Measurements from ENCODE around the gene SLC7A11.

SLC7A11 gene

DNA sequence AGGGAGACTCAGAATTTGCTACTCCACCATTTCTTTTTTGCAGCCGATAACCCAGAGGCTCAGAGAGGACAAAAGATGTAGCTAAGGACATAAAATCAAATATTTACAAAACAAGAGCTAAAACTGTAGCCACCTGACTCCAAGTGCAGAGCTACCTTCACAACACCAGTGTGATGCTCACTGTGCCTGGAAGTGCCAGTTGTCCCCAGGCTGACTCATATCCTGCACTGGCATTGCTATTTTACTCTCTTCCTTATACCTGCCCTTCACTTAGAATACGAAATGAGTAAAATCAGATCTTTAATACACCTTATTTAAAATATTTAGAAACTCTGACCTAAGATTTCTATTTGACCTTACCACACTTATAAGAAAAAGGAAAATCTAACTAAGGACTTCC lies 39.5 kb downstream of the SLC7A11 start:
- DNase-seq (ENCODE audit: low read depth): no peak
- H3K4me3 ChIP-seq (ENCODE audit: low read depth, low read length): no peak overlapping the region
- TF ChIP-seq, protein P1, sequence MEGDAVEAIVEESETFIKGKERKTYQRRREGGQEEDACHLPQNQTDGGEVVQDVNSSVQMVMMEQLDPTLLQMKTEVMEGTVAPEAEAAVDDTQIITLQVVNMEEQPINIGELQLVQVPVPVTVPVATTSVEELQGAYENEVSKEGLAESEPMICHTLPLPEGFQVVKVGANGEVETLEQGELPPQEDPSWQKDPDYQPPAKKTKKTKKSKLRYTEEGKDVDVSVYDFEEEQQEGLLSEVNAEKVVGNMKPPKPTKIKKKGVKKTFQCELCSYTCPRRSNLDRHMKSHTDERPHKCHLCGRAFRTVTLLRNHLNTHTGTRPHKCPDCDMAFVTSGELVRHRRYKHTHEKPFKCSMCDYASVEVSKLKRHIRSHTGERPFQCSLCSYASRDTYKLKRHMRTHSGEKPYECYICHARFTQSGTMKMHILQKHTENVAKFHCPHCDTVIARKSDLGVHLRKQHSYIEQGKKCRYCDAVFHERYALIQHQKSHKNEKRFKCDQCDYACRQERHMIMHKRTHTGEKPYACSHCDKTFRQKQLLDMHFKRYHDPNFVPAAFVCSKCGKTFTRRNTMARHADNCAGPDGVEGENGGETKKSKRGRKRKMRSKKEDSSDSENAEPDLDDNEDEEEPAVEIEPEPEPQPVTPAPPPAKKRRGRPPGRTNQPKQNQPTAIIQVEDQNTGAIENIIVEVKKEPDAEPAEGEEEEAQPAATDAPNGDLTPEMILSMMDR (IDR thresholded peaks at IDR 0.05; ENCODE audit: insufficient read depth, low read depth, low read length, missing control alignments): no peak

DNA sequence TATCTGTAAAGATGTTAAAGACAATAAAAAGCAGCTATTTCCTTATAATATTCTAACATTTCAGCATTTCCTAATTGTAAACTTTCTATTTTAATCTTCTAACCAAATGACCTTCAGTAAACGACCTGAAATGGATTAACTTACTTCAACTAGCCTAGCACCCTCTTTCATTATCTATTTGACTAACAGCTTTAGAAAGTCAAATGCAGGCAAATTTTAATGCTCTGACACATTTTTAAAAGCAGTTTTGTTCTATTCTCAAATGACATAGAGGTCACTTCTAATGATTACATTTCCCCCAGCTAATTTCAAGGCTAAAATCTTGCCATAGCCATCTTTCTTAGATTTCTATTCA lies 41.9 kb downstream of the SLC7A11 start:
- no peak for DNase-seq (ENCODE audit: low read depth)
- H3K4me3 ChIP-seq (ENCODE audit: low read depth, low read length): no peak overlapping the region
- TF ChIP-seq, protein P1 (IDR thresholded peaks at IDR 0.05; ENCODE audit: insufficient read depth, low read depth, low read length, missing control alignments): no peak

DNA sequence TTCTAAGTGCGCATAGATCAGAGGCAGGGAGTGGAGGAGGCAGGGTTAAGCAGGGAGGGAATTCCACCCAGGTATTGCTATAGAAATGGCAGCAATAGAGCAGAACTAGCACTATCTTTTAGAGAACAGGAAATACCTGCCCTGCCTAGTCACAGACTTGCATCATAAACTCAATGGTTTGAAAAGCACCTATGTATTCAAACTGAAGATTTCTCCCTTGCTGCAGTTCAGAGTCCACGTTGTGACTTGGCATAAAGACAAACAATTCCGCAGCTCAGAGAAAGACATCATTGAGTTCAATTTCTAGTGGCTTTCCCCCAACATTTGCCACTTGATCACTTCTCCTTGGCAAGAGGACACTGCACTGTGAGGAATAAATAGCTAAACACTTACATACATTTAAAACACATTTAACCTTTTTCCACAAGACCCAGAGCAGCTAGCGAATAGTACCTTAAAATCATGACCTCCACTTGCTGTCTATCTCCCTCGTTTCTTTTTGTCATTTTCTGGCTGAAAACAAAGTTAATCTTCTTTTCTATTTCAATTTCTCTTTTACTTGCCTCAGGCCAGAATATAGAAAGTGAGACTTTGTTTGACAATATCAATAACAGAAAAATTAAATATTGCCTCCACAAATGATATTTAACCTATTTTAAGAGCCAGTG lies 42.4 kb downstream of the SLC7A11 start:
- TF ChIP-seq, protein P1 (IDR thresholded peaks at IDR 0.05; ENCODE audit: insufficient read depth, low read depth, low read length, missing control alignments): no peak
- peak overlapping the region; percentile 8; the same call in 1 of the 2 replicates for H3K4me3 ChIP-seq (ENCODE audit: low read depth, low read length)
- peak; percentile 30 for DNase-seq (ENCODE audit: low read depth)

DNA sequence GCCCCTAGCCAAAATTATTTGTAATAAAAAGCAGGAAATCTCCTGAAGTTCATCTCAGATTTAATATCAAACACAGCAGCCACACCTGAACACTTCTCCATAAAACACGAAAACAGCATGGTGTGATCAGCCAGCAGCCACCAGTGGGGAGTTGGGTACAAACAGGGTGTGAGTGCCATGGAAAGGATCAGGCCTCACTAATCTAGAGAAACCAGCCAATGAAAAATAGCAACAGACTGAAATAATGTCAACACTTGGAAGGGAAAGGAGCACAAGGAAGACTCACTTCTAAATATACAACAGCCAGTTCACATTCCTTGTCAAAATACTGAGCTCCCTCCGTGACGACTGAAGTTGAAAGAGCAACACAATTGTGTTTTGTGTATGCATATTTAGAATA lies 46.0 kb downstream of the SLC7A11 start:
- DNase-seq (ENCODE audit: low read depth): no peak
- TF ChIP-seq, protein P1 (IDR thresholded peaks at IDR 0.05; ENCODE audit: insufficient read depth, low read depth, low read length, missing control alignments): no peak
- no peak overlapping the region for H3K4me3 ChIP-seq (ENCODE audit: low read depth, low read length)

DNA sequence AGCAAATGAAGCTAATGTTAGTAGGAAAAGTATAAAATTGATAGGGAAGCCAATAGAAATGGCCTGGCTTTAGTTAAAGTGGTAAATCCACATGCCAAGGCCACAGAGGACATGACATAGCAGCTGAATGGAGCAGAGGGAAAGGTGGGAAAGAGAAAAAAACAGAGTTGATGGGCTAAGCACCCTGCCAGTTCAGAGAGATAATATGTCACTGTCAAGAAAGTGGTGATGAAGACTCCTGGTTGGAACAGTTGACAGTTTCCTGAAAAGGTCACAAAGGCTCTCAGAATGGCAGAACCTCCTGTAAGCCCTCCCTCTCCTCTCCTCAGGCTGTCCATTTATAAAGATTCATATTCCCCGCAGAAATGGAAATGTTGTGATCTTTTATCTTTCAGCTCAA lies 48.2 kb downstream of the SLC7A11 start:
- H3K4me3 ChIP-seq (ENCODE audit: low read depth, low read length): no peak overlapping the region
- TF ChIP-seq, protein P1 (IDR thresholded peaks at IDR 0.05; ENCODE audit: insufficient read depth, low read depth, low read length, missing control alignments): no peak
- no peak for DNase-seq (ENCODE audit: low read depth)

DNA sequence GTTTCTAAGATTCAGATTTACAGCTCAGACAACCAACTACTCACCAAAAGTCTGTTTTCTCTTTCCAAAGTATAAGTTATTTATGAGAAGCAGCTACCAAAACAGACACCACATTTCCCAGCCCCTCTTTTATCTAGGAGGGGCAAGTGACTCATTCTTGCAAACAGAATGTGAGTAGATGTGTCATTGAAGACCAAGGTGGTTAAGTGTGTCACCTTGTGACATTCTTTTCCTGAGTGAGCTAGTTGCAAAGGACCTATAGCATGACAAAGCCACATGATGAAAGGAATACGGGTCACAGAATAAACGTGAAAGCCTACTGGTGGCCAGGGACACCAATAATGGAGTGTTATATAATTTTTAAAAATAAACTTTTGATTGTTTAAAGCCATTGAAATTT lies 50.0 kb downstream of the SLC7A11 start:
- peak; percentile 17 for DNase-seq (ENCODE audit: low read depth)
- TF ChIP-seq, protein P1 (IDR thresholded peaks at IDR 0.05; ENCODE audit: insufficient read depth, low read depth, low read length, missing control alignments): no peak
- no peak overlapping the region for H3K4me3 ChIP-seq (ENCODE audit: low read depth, low read length)

DNA sequence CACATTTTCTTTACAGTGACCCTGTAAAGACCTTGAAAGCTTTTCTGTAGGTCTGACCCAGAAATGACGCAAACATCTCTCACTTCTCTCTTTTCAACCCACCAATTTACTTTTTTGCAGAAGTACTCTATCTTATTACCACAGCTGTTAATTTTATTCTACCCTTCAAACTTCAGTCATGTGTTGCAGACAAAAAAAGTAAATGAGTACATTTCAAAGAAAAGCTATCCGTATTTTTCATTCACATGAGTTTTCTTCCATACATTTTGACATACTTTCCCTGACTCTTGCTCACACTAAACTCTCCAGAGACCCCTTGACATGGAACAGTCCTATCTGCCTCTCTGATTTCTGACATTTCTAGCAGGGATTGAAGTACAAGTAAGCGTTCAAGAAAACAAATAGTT lies 51.7 kb downstream of the SLC7A11 start:
- DNase-seq (ENCODE audit: low read depth): peak; percentile 71
- TF ChIP-seq, protein P1 (IDR thresholded peaks at IDR 0.05; ENCODE audit: insufficient read depth, low read depth, low read length, missing control alignments): no peak
- no peak overlapping the region for H3K4me3 ChIP-seq (ENCODE audit: low read depth, low read length)
